ENCODE results near the gene PLCB1.

The PLCB1 gene

DNA sequence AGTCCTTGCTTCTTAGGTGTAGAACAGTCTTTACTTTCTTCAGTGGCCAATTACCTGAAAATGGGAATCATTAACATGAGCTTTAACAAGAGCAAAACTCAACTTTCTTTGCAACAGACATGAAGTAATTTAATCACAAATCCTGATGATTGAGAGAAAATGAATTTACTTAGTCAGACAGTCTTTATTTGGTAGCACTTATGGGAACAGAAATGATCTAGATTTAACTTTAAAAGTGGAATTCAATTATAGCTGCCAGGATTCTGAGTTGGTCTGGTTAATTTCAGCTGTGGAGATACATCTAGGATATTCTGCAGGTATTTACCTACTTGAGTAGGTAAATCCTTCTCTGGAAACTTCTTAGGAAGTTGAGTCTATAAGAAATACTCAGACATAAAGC lies 492.6 kb downstream of the PLCB1 start:
- H3K27ac Mint-ChIP-seq = no peak overlapping the region
- no peak overlapping the region for H3K4me3 Mint-ChIP-seq
- no peak for DNase-seq
- TF ChIP-seq, protein P1, sequence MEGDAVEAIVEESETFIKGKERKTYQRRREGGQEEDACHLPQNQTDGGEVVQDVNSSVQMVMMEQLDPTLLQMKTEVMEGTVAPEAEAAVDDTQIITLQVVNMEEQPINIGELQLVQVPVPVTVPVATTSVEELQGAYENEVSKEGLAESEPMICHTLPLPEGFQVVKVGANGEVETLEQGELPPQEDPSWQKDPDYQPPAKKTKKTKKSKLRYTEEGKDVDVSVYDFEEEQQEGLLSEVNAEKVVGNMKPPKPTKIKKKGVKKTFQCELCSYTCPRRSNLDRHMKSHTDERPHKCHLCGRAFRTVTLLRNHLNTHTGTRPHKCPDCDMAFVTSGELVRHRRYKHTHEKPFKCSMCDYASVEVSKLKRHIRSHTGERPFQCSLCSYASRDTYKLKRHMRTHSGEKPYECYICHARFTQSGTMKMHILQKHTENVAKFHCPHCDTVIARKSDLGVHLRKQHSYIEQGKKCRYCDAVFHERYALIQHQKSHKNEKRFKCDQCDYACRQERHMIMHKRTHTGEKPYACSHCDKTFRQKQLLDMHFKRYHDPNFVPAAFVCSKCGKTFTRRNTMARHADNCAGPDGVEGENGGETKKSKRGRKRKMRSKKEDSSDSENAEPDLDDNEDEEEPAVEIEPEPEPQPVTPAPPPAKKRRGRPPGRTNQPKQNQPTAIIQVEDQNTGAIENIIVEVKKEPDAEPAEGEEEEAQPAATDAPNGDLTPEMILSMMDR (IDR thresholded peaks at IDR 0.05) = no peak
- peaks cover 7% of the 10 kb centered on the region for H3K36me3 Mint-ChIP-seq (ENCODE audit: low read depth)
- no peaks in the 10 kb centered on the region for H3K9me3 Mint-ChIP-seq
- H3K27me3 Mint-ChIP-seq (ENCODE audit: low read depth, poor library complexity) = no peaks in the 10 kb centered on the region
- H3K4me1 Mint-ChIP-seq = no peaks in the 10 kb centered on the region

DNA sequence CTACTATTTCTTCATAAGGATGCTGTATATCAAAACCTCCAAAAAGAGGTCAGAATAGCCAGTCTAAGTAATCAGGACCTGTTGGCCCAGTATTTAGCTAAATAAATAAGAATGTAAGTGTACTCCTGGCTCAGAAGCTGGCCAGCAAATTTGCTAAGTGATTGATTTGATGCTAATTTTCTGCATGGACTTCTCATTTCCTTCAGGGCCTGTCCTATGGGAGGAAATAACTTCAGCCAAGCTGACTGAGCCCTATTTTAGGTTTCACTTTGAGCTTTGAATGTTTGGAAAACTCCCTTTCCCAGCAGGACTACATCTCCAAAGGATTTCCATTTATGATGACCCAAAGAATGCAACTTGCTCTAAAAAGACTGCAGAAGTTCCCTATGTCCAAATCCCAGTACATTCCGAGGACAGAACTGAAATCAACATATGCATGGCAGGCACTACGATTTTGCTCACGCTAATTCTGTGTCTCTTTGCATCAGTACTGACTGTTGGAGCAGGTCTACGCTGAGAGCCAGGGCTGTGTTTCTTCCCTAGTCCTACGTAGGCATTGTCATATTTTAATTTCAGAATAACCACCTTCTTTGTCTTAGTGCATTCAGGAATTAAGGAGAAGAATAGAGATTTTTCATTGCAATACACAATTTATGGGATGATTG lies 495.4 kb downstream of the PLCB1 start:
- Mint-ChIP-seq H3K27ac (no peak overlapping the region), H3K4me1 (no peaks in the 10 kb centered on the region), H3K36me3 (ENCODE audit: low read depth) (peaks cover 15% of the 10 kb centered on the region), H3K4me3 (no peak overlapping the region), H3K9me3 (no peaks in the 10 kb centered on the region), H3K27me3 (ENCODE audit: low read depth, poor library complexity) (no peaks in the 10 kb centered on the region)
- TF ChIP-seq, protein P1 (IDR thresholded peaks at IDR 0.05) = no peak
- no peak for DNase-seq

DNA sequence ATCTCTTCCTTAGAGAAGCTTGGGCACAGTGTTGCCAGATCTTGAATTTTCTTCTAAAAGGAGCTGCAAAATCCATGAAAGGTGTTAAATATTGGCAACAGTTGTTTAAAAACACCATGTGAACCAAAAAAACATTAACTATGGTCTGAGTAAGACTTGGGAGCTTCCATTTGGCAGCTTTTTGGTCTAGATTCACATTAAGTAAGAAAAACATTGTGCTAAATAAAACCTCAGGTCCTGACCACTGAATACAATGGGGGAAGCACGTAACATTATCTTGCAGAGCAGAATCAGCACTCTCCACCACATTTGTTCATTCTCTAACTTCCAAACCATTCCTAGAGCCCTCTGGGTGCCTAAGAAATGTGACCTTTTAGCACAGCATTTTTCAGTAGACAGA lies 499.2 kb downstream of the PLCB1 start:
- no peak for DNase-seq
- no peak overlapping the region for H3K4me3 Mint-ChIP-seq
- TF ChIP-seq, protein P1 (IDR thresholded peaks at IDR 0.05) = no peak
- no peaks in the 10 kb centered on the region for H3K27me3 Mint-ChIP-seq (ENCODE audit: low read depth, poor library complexity)
- H3K36me3 Mint-ChIP-seq (ENCODE audit: low read depth) = peaks cover 16% of the 10 kb centered on the region
- H3K9me3 Mint-ChIP-seq = no peaks in the 10 kb centered on the region
- no peak overlapping the region for H3K27ac Mint-ChIP-seq
- H3K4me1 Mint-ChIP-seq = no peaks in the 10 kb centered on the region

DNA sequence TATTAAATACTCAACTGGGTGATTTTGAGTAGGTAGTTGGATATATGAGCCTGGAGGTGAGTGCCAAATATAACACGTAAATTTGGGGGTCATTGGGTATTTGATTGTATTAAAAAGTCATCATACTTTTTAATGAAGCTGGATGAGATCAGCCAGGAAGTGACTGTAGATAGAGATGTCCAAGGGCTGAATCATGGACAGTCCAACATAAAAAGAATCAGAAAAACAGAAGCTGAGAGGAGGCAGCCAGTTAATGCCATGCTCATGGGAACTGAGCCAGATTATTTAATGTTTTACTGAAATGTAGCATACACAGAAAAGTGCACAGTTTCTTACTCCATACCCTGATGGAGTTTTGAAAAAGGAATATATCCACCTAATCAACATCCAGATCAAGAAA lies 501.3 kb downstream of the PLCB1 start:
- Mint-ChIP-seq H3K36me3 (ENCODE audit: low read depth) (peaks cover 25% of the 10 kb centered on the region), H3K4me1 (no peaks in the 10 kb centered on the region), H3K9me3 (no peaks in the 10 kb centered on the region), H3K4me3 (no peak overlapping the region), H3K27me3 (ENCODE audit: low read depth, poor library complexity) (peaks cover 3% of the 10 kb centered on the region), H3K27ac (no peak overlapping the region)
- no peak for DNase-seq
- TF ChIP-seq, protein P1 (IDR thresholded peaks at IDR 0.05) = no peak

DNA sequence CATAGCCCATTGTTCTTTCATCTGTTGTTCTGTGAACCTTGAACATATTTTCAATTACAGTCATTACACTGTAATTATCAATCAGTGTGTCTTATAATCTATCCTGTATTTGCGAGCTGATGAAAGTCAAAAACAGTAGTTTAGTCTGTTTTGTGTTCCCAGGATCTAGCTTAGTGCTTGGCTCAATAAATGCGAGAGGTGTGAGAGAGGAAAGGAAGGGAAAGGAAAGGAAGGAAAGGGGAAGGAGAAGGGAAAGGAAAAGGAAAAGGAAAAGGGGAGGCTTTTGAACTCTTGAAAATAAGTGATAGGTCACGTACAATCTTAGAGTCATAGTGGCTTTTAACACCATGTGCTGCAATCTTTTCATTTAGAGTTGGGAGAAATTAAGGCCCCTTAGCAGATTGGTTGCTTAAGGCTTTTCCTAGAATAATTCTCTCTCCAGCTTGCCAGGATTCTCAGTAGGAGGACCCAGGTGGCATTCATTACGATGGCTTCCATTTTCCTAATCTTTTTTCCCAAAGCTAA lies 503.0 kb downstream of the PLCB1 start:
- peaks cover 14% of the 10 kb centered on the region for H3K36me3 Mint-ChIP-seq (ENCODE audit: low read depth)

More for the DNA sequence above, 503.0 kb downstream of the PLCB1 start:
- DNase-seq = no peak
- Mint-ChIP-seq H3K9me3 (no peaks in the 10 kb centered on the region), H3K27ac (no peak overlapping the region), H3K4me1 (no peaks in the 10 kb centered on the region), H3K4me3 (no peak overlapping the region), H3K27me3 (ENCODE audit: low read depth, poor library complexity) (peaks cover 3% of the 10 kb centered on the region)
- TF ChIP-seq, protein P1 (IDR thresholded peaks at IDR 0.05) = no peak
